ENCODE measurements around the gene FZR1.

DNA sequence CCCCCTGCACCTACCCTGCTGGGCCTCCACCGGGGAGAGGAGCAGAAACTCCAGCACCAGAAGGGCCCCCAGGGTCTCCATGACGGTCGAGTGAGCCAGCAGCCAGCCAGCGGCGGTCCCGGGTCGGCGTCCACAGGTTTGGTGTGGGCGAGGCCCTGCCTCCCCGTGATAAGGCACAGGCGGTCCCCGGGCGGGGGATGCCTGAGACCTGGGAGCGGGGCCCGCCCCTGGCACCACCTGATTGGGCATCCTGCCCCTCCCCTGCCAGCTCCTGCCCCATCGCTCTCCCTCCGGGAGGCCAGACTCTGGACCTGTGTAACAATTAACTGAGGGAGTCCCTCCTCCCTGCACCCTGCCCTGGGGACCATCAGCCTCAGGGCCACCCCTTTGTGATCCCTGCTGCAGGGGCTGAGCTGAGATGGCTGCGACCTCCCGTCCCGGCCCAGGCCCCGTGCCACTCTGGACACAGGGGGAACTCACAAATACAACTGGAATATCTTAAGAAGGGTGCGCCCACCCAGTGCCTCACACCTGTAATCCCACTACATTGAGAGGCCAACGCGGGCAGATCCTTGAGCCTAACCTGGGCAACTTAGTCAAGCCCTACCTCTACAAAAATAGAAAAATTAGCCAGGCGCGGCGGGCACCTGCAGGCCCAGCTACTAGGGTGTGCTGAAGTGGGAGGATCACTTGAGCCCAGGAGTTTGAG lies 25.6 kb upstream of the FZR1 start, which contains the start of gene SMIM24:
- TF ChIP-seq, protein P1, sequence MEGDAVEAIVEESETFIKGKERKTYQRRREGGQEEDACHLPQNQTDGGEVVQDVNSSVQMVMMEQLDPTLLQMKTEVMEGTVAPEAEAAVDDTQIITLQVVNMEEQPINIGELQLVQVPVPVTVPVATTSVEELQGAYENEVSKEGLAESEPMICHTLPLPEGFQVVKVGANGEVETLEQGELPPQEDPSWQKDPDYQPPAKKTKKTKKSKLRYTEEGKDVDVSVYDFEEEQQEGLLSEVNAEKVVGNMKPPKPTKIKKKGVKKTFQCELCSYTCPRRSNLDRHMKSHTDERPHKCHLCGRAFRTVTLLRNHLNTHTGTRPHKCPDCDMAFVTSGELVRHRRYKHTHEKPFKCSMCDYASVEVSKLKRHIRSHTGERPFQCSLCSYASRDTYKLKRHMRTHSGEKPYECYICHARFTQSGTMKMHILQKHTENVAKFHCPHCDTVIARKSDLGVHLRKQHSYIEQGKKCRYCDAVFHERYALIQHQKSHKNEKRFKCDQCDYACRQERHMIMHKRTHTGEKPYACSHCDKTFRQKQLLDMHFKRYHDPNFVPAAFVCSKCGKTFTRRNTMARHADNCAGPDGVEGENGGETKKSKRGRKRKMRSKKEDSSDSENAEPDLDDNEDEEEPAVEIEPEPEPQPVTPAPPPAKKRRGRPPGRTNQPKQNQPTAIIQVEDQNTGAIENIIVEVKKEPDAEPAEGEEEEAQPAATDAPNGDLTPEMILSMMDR (IDR thresholded peaks at IDR 0.05), result no peak
- TF ChIP-seq POLR2AphosphoS5 (IDR thresholded peaks at IDR 0.05), result peak in 2 of 3 donors; percentile 10 to 50
- TF ChIP-seq POLR2A (IDR thresholded peaks at IDR 0.05), result peak; percentile 65
- no peak for TF ChIP-seq EP300 (IDR thresholded peaks at IDR 0.05; ENCODE audit: low read depth)

All from transverse colon (tissue), 4 donors.